OCI-LY1 (cell line): ENCODE measurements around the gene RHOB.

Source experiments
- CTCF ChIP-seq: fragments of 200-600 bp; sonication (generic), shearing (Covaris generic); IDR thresholded peaks from 2 replicates; pipeline ENCODE4 v1.5.1; 2017; ENCODE audit warnings: mild to moderate bottlenecking, antibody characterized with exemption, low read length, moderate library complexity, mixed read lengths
- EZH2 ChIP-seq: fragments of 200-600 bp; sonication (generic), shearing (Covaris generic); IDR thresholded peaks from 2 replicates; pipeline ENCODE4 v1.8.0; 2017; ENCODE audit warnings: borderline replicate concordance, mixed run types, mild to moderate bottlenecking, antibody characterized with exemption, low read length, moderate library complexity, mixed read lengths

- TF ChIP-seq CTCF = no peak
- TF ChIP-seq EZH2 = no peak
Observed at GRCh38 chr2:20439193-20439475, 7.7 kb upstream of the RHOB start.
